Parathyroid adenoma (tissue), 2 donors: ENCODE measurements around the gene HEXB.
"Not testable (repeated sequence)": the region's sequence is repeated elsewhere in the genome, so short reads cannot be mapped to it uniquely, and the experiment has no call there.

Experiments
- H2AFZ ChIP-seq: fragments of 300-600 bp; sonication (generic); one replicate; pipeline ENCODE4 v1.7.0; 2017; ENCODE audit warnings: antibody characterized with exemption, mild to moderate bottlenecking
- H3K27ac ChIP-seq: fragments of 300-600 bp; sonication (generic); one replicate; pipeline ENCODE4 v1.7.0; 2017
- H3K27me3 ChIP-seq: fragments of 300-600 bp; sonication (generic); one replicate; pipeline ENCODE4 v1.7.0; 2017; ENCODE audit warnings: low read length; ENCODE audit not compliant: control insufficient read depth, insufficient read depth
- H3K36me3 ChIP-seq: fragments of 300-600 bp; sonication (generic); one replicate; pipeline ENCODE4 v1.7.0; 2017; ENCODE audit warnings: low read length; ENCODE audit not compliant: control insufficient read depth, insufficient read depth
- H3K4me1 ChIP-seq: fragments of 300-600 bp; sonication (generic); one replicate; pipeline ENCODE4 v1.7.0; 2017; ENCODE audit warnings: control low read depth
- H3K4me2 ChIP-seq: fragments of 300-600 bp; sonication (generic); one replicate; pipeline ENCODE4 v1.7.0; 2017; ENCODE audit warnings: low read length
- H3K4me3 ChIP-seq: fragments of 300-600 bp; sonication (generic); one replicate; pipeline ENCODE4 v1.7.0; 2017; ENCODE audit warnings: low read depth, low read length
- H3K79me2 ChIP-seq: fragments of 300-600 bp; sonication (generic); one replicate; pipeline ENCODE4 v1.7.0; 2017; ENCODE audit warnings: control low read depth
- H3K9ac ChIP-seq: fragments of 300-600 bp; sonication (generic); one replicate; pipeline ENCODE4 v1.7.0; 2017; ENCODE audit warnings: mild to moderate bottlenecking
- H3K9me3 ChIP-seq: fragments of 300-600 bp; sonication (generic); one replicate; pipeline ENCODE4 v1.7.0; 2017; ENCODE audit warnings: low read length; ENCODE audit not compliant: control insufficient read depth
- CTCF ChIP-seq: fragments of 300-600 bp; sonication (generic); IDR thresholded peaks from one replicate; pipeline ENCODE4 v1.7.0; 2017; ENCODE audit warnings: antibody characterized with exemption, mild to moderate bottlenecking
- donor health status: primary hyperparathyroidism.

The HEXB gene

GRCh38 chr5:74670396-74671038 is 14.5 kb upstream of the HEXB start:
- Histone ChIP-seq H2AFZ (no peak overlapping the region), H3K9me3 (no peaks in the 10 kb centered on the region), H3K9ac (no peak overlapping the region), H3K27ac (no peak overlapping the region), H3K4me2 (no peak overlapping the region), H3K36me3 (no peaks in the 10 kb centered on the region), H3K4me1 (peaks cover 6% of the 10 kb centered on the region), H3K79me2 (no peaks in the 10 kb centered on the region), H3K27me3 (no peaks in the 10 kb centered on the region), H3K4me3 (no peak overlapping the region)
- TF ChIP-seq CTCF = no peak

- Histone ChIP-seq H3K4me1 (peaks cover 6% of the 10 kb centered on the region), H3K9me3 (no peaks in the 10 kb centered on the region), H3K4me3 (no peak overlapping the region), H3K79me2 (no peaks in the 10 kb centered on the region), H3K36me3 (no peaks in the 10 kb centered on the region), H2AFZ (no peak overlapping the region), H3K27me3 (no peaks in the 10 kb centered on the region), H3K9ac (no peak overlapping the region), H3K4me2 (no peak overlapping the region), H3K27ac (no peak overlapping the region)
- no peak for TF ChIP-seq CTCF
Observed at GRCh38 chr5:74672215-74672877, 12.7 kb upstream of the HEXB start.

- Histone ChIP-seq H3K36me3 (no peaks in the 10 kb centered on the region), H3K27me3 (no peaks in the 10 kb centered on the region), H3K4me3 (no peak overlapping the region), H3K9me3 (no peaks in the 10 kb centered on the region), H3K79me2 (no peaks in the 10 kb centered on the region), H2AFZ (peak overlapping the region; percentile 84), H3K4me1 (peaks cover 6% of the 10 kb centered on the region), H3K27ac (peak overlapping the region; percentile 7), H3K9ac (no peak overlapping the region), H3K4me2 (no peak overlapping the region)
- peak; percentile 69 for TF ChIP-seq CTCF
Observed at GRCh38 chr5:74673011-74673790, 11.8 kb upstream of the HEXB start.

DNA sequence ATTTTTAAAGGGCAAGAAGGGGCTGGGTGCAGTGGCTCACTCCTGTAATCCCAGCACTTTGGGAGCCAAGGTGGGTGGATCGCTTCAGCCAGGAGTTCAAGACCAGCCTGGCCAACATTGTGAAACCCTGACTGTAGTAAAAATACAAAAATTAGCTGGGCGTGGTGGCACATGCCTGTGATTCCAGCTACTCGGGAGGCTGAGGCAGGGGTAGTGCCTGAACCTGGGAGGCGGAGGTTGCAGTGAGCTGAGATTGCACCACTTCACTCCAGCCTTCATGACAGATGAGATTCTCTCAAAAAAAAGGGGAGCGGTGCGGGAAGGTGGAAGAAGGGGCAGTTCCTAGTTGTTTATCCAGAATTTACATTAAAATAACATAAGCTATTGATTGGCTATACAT is 8.6 kb upstream of the HEXB start:
- H3K9me3 ChIP-seq, H3K4me3 ChIP-seq, H3K27ac ChIP-seq, H3K79me2 ChIP-seq, H3K9ac ChIP-seq, H3K36me3 ChIP-seq, H3K4me1 ChIP-seq, H3K4me2 ChIP-seq, H2AFZ ChIP-seq, H3K27me3 ChIP-seq: not testable (repeated sequence)

- not testable (repeated sequence) for H3K79me2 ChIP-seq, H2AFZ ChIP-seq, H3K36me3 ChIP-seq, H3K27me3 ChIP-seq, H3K9me3 ChIP-seq, H3K9ac ChIP-seq, H3K4me3 ChIP-seq, H3K4me2 ChIP-seq, H3K27ac ChIP-seq, H3K4me1 ChIP-seq
Observed at GRCh38 chr5:74678123-74678522, 6.9 kb upstream of the HEXB start.

DNA sequence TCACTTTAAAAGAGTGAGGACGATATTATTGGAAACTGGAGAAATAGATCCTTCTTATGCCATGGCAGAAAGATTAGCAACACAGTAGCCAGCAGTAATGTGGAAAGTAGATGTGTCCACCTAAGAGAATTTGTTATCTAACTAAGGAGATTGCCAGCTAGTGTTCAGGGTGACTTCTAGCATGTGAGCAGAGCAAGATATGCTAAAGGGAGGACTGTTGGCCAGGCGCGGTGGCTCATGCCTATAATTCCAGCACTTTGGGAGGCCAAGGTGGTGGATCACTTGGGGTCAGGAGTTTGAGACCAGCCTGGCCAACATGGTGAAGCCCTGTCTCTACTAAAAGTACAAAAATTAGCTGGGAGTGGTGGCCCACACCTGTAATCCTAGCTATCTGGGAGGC is 5.7 kb upstream of the HEXB start:
- H3K9ac ChIP-seq, H3K27me3 ChIP-seq, H3K4me3 ChIP-seq, H2AFZ ChIP-seq, H3K4me1 ChIP-seq, H3K79me2 ChIP-seq, H3K36me3 ChIP-seq, H3K4me2 ChIP-seq, H3K9me3 ChIP-seq, H3K27ac ChIP-seq: not testable (repeated sequence)
